SK-N-MC (cell line): Measurements from ENCODE around the gene MBNL2.

Experiments
- EZH2 ChIP-seq: fragments of 200-600 bp; sonication (generic); IDR thresholded peaks from one replicate; pipeline ENCODE4 v1.6.1; 2017; ENCODE audit warnings: antibody characterized with exemption
- POLR2AphosphoS5 ChIP-seq: IDR thresholded peaks from 2 replicates; pipeline ENCODE4 v1.6.1; 2012; ENCODE audit warnings: mild to moderate bottlenecking, low read depth, low read length, borderline replicate concordance

DNA sequence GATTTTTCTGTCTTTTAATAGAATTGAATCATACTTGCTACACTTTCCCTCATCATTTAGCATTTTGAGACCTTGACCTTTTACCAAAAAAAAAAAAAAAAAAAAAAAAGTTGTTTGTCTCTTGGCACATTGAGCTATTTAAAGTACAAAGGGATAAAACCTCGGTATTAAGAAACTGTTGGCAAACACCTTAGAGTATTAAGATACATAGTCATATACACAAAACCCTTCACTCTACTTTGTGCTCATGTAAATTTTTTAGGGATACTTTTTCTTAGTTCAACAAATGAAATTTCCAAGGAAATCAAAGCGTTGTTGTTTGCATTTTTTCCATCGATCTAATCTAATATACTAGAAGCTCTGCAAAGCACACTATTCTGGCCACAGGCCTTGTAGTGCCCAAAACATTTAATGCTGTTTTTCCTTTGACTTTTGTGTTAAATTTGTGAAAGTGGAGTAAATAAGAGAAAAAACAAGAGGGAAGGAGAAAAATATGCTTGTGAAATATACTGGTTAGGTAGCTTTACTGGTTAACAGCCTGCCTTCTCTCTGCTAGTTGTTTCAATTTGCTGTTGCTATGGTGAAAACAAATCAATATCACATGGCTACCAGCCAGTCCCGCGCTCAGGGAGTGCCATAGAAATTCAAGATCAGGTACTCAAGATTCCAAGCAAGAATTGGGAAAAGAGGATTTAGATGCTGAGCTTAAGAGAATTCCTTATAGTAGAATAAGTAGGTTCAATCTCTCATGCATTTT lies 2.6 kb downstream of the MBNL2 start:
- TF ChIP-seq POLR2AphosphoS5 = no peak
- TF ChIP-seq EZH2 = no peak
